ENCODE measurements around the gene MSL1.

DNA sequence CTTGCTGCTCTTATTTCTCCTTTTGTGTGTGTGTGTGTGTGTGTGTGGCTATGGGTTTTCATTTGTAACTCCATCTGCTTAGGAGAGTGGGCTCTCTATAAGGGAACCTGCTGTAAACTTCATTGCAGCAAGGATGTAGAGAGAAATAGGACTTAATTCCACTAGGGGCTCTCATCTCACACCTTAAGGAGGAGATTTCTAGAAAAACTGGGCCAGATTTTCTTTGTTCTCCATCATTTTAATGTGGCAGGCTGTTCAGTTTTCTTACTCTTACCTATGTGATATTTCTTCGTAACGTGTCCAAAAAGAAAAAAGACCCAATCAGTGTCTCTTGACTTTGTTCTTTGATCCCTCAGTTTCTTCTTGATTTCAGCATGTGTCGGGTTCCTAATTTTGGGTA is 14.0 kb downstream of the MSL1 start:
- TF ChIP-seq, protein P1, sequence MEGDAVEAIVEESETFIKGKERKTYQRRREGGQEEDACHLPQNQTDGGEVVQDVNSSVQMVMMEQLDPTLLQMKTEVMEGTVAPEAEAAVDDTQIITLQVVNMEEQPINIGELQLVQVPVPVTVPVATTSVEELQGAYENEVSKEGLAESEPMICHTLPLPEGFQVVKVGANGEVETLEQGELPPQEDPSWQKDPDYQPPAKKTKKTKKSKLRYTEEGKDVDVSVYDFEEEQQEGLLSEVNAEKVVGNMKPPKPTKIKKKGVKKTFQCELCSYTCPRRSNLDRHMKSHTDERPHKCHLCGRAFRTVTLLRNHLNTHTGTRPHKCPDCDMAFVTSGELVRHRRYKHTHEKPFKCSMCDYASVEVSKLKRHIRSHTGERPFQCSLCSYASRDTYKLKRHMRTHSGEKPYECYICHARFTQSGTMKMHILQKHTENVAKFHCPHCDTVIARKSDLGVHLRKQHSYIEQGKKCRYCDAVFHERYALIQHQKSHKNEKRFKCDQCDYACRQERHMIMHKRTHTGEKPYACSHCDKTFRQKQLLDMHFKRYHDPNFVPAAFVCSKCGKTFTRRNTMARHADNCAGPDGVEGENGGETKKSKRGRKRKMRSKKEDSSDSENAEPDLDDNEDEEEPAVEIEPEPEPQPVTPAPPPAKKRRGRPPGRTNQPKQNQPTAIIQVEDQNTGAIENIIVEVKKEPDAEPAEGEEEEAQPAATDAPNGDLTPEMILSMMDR (IDR thresholded peaks at IDR 0.05): no peak
- TF ChIP-seq ZFX (IDR thresholded peaks at IDR 0.05; ENCODE audit: borderline replicate concordance): no peak

Measured in 22Rv1 (cell line).